ENCODE measurements around the gene GPR3.
A peak's percentile ranks its signal among the peaks of the same experiment; 100 is the strongest.

The GPR3 gene

GRCh38 chr1:27433706-27434105 lies 41.3 kb downstream of the GPR3 start:
- H3K27me3 ChIP-seq, result no peaks in the 10 kb centered on the region
- peak overlapping the region; percentile 75 for H3K27ac ChIP-seq
- H3K9me3 ChIP-seq, result no peaks in the 10 kb centered on the region
- H4K20me1 ChIP-seq, result peaks cover 38% of the 10 kb centered on the region
- peaks cover 100% of the 10 kb centered on the region for H3K4me1 ChIP-seq
- no peak overlapping the region; the same call in 1 of the 2 replicates for H3K9ac ChIP-seq
- peaks cover 2% of the 10 kb centered on the region; the same call in 1 of the 2 replicates for H3K36me3 ChIP-seq
- peak overlapping the region; percentile 92 for H3K4me2 ChIP-seq
- H3K4me3 ChIP-seq, result no peak overlapping the region
- TF ChIP-seq Cebpa-rat (IDR thresholded peaks at IDR 0.05), result no peak

- Histone ChIP-seq H3K4me1 (peaks cover 92% of the 10 kb centered on the region), H3K9ac (no peak overlapping the region; the same call in 1 of the 2 replicates), H3K36me3 (peaks cover 22% of the 10 kb centered on the region), H3K27me3 (no peaks in the 10 kb centered on the region), H3K27ac (peak overlapping the region; percentile 75), H3K4me2 (peak overlapping the region; percentile 92), H4K20me1 (peaks cover 58% of the 10 kb centered on the region), H3K9me3 (no peaks in the 10 kb centered on the region), H3K4me3 (no peak overlapping the region)
- TF ChIP-seq Cebpa-rat (IDR thresholded peaks at IDR 0.05), result no peak
Observed at GRCh38 chr1:27435566-27436203, 43.3 kb downstream of the GPR3 start.

- no peak overlapping the region for H3K4me3 ChIP-seq
- peaks cover 65% of the 10 kb centered on the region for H4K20me1 ChIP-seq
- no peaks in the 10 kb centered on the region for H3K27me3 ChIP-seq
- H3K4me1 ChIP-seq, result peaks cover 84% of the 10 kb centered on the region
- H3K36me3 ChIP-seq, result peaks cover 30% of the 10 kb centered on the region
- peak overlapping the region; percentile 57 for H3K27ac ChIP-seq
- TF ChIP-seq Cebpa-rat (IDR thresholded peaks at IDR 0.05), result no peak
- H3K9ac ChIP-seq, result no peak overlapping the region; the same call in 1 of the 2 replicates
- H3K9me3 ChIP-seq, result no peaks in the 10 kb centered on the region
- peak overlapping the region; percentile 65 for H3K4me2 ChIP-seq
Observed at GRCh38 chr1:27436204-27437159, 44.1 kb downstream of the GPR3 start.

GRCh38 chr1:27438621-27439061 lies 46.2 kb downstream of the GPR3 start:
- H3K4me3 ChIP-seq, result no peak overlapping the region
- H3K9ac ChIP-seq, result no peak overlapping the region
- H3K4me1 ChIP-seq, result peaks cover 77% of the 10 kb centered on the region
- peaks cover 30% of the 10 kb centered on the region for H3K36me3 ChIP-seq
- peaks cover 84% of the 10 kb centered on the region for H4K20me1 ChIP-seq
- peak overlapping the region; percentile 43 for H3K27ac ChIP-seq
- peak overlapping the region; percentile 58 for H3K4me2 ChIP-seq
- H3K9me3 ChIP-seq, result no peaks in the 10 kb centered on the region
- no peaks in the 10 kb centered on the region for H3K27me3 ChIP-seq
- TF ChIP-seq Cebpa-rat (IDR thresholded peaks at IDR 0.05), result no peak

GRCh38 chr1:27439150-27439549 lies 46.7 kb downstream of the GPR3 start:
- Histone ChIP-seq H4K20me1 (peaks cover 87% of the 10 kb centered on the region), H3K27me3 (no peaks in the 10 kb centered on the region), H3K4me1 (peaks cover 72% of the 10 kb centered on the region), H3K9ac (no peak overlapping the region), H3K4me2 (peak overlapping the region; percentile 58), H3K27ac (no peak overlapping the region), H3K9me3 (no peaks in the 10 kb centered on the region), H3K36me3 (peaks cover 34% of the 10 kb centered on the region), H3K4me3 (no peak overlapping the region)
- no peak for TF ChIP-seq Cebpa-rat (IDR thresholded peaks at IDR 0.05)

- H3K36me3 ChIP-seq, result peaks cover 44% of the 10 kb centered on the region
- TF ChIP-seq Cebpa-rat (IDR thresholded peaks at IDR 0.05), result no peak
- H3K27ac ChIP-seq, result no peak overlapping the region
- no peak overlapping the region for H3K4me2 ChIP-seq
- H3K4me3 ChIP-seq, result no peak overlapping the region
- H4K20me1 ChIP-seq, result peaks cover 96% of the 10 kb centered on the region
- H3K27me3 ChIP-seq, result no peaks in the 10 kb centered on the region
- H3K9ac ChIP-seq, result no peak overlapping the region
- peaks cover 37% of the 10 kb centered on the region for H3K4me1 ChIP-seq
- no peaks in the 10 kb centered on the region for H3K9me3 ChIP-seq
Observed at GRCh38 chr1:27444632-27445031, 52.2 kb downstream of the GPR3 start.

Measured in BLaER1 (cell line).